H1 (cell line): ENCODE data around the gene CHST4.

Source experiments
- POLR2A ChIP-seq, 2 experiments: IDR thresholded peaks; 1 replicate in 1 of 2; 2 replicates in 1 of 2; pipeline ENCODE4 v1.6.1; 2011; ENCODE audit warnings: low read depth in 2 of 2, low read length in 2 of 2, mild to moderate bottlenecking in 2 of 2; ENCODE audit errors: control extremely low read depth in 1 of 2
- POU5F1 ChIP-seq: IDR thresholded peaks from 2 replicates; pipeline ENCODE4 v1.6.1; 2011; ENCODE audit warnings: low read depth, mild to moderate bottlenecking, low read length, moderate library complexity
- SIRT6 ChIP-seq: IDR thresholded peaks from one replicate; pipeline ENCODE4 v1.7.1; 2012; ENCODE audit warnings: low read length, inconsistent platforms
- TAF1 ChIP-seq: IDR thresholded peaks from 2 replicates; pipeline ENCODE4 v1.6.1; 2011; ENCODE audit warnings: mild to moderate bottlenecking, low read depth, low read length
- TF ChIP-seq, protein P1 (sequence below), 3 experiments: IDR thresholded peaks; 1 replicate in 2 of 3; 2 replicates in 1 of 3; pipeline versions ENCODE4 v1.5.1 to v1.6.1; 2011; ENCODE audit warnings: low read length in 3 of 3, mild to moderate bottlenecking in 3 of 3, inconsistent platforms in 2 of 3, low read depth in 1 of 3, moderate library complexity in 1 of 3; ENCODE audit not compliant: insufficient read depth in 1 of 3; ENCODE audit errors: control extremely low read depth in 1 of 3

DNA sequence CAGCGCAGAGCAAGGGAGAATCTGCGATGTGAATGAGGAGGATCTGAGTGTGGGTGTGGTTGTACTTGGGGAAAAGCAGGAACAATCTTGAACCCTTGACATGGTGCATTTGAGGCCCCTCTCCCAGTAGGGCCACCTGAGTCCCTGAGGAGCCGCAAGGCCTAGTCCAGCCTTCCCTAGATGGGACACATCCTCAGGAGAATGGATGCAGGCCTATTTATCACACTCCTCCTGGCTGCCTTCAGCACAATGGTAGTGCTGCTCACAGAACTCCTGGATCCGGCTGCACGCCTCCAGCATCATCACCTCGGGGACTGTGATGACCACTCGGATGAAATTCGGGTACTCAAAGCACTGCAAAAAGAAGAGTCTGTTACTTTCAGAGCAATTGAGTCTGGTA lies 41.7 kb downstream of the CHST4 start:
- TF ChIP-seq, protein P1, sequence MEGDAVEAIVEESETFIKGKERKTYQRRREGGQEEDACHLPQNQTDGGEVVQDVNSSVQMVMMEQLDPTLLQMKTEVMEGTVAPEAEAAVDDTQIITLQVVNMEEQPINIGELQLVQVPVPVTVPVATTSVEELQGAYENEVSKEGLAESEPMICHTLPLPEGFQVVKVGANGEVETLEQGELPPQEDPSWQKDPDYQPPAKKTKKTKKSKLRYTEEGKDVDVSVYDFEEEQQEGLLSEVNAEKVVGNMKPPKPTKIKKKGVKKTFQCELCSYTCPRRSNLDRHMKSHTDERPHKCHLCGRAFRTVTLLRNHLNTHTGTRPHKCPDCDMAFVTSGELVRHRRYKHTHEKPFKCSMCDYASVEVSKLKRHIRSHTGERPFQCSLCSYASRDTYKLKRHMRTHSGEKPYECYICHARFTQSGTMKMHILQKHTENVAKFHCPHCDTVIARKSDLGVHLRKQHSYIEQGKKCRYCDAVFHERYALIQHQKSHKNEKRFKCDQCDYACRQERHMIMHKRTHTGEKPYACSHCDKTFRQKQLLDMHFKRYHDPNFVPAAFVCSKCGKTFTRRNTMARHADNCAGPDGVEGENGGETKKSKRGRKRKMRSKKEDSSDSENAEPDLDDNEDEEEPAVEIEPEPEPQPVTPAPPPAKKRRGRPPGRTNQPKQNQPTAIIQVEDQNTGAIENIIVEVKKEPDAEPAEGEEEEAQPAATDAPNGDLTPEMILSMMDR (IDR thresholded peaks at IDR 0.05; ENCODE audit: control extremely low read depth in 1 of 3, insufficient read depth in 1 of 3, low read depth in 1 of 3, low read length in 3 of 3), result no peak
- no peak for TF ChIP-seq SIRT6
- no peak for TF ChIP-seq POLR2A (IDR thresholded peaks at IDR 0.05; ENCODE audit: control extremely low read depth in 1 of 2, low read depth in 2 of 2, low read length in 2 of 2)
- TF ChIP-seq TAF1, result no peak
- no peak for TF ChIP-seq POU5F1
